ENCODE results near the gene PCDHGA11.
A peak's percentile ranks its signal among the peaks of the same experiment; 100 is the strongest.

Gene PCDHGA11

DNA sequence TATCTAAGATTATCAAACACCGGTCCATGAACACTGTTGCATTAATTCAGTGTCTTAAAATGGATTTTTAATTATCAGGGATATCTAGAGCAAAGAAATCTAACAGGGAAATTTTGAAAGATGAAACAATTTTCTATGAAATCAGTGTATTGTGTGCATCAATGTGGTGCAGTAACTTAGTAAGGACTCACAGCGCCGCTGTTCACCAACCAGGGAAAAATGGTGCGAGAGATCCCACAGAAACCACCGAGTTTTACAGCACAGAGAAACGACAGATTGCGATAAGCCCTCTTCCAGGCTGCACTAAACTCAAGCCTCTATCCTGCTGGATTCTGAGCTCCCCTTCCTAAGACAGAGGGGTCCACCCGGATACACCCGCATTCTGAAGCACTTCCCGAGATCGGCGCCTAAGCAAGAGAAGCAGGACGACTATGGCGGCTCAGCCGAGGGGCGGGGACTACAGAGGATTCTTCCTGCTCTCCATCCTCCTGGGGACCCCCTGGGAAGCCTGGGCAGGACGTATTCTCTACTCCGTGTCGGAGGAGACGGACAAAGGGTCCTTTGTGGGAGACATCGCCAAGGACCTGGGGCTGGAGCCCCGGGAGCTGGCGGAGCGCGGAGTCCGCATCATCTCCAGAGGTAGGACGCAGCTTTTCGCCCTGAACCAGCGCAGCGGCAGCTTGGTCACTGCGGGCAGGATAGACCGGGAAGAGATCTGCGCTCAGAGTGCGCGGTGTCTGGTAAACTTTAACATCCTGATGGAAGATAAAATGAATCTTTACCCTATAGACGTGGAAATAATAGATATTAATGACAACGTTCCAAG is 38.2 kb upstream of the PCDHGA11 start, which contains the start of gene PCDHGA7:
Gene PCDHGA7, plus strand, starts transcription at position 274 of the 826 bp plus-strand sequence. Its CDS starts 158 bp downstream, at position 432.
- DNase-seq (ENCODE audit: low read depth in 2 of 2), result peak; percentile 48 to 64
- TF ChIP-seq CTCF (IDR thresholded peaks at IDR 0.05; ENCODE audit: low read depth, low read length), result peak; percentile 61

GRCh38 chr5:141383345-141383744 is 37.5 kb upstream of the PCDHGA11 start:
- peak overlapping the region; percentile 47 to 62 for H3K4me3 ChIP-seq (replicated peaks in 1 of 2; ENCODE audit: low read depth in 2 of 2, low read length in 2 of 2)
- no peak for TF ChIP-seq CTCF (IDR thresholded peaks at IDR 0.05; ENCODE audit: low read depth, low read length)
- no peak for DNase-seq (ENCODE audit: low read depth in 2 of 2)

More for the DNA sequence above, 38.2 kb upstream of the PCDHGA11 start, which contains the start of gene PCDHGA7:
- peak within 1 kb of the TSS; percentile 47 to 62 for H3K4me3 ChIP-seq (replicated peaks in 1 of 2; ENCODE audit: low read depth in 2 of 2, low read length in 2 of 2)

DNA sequence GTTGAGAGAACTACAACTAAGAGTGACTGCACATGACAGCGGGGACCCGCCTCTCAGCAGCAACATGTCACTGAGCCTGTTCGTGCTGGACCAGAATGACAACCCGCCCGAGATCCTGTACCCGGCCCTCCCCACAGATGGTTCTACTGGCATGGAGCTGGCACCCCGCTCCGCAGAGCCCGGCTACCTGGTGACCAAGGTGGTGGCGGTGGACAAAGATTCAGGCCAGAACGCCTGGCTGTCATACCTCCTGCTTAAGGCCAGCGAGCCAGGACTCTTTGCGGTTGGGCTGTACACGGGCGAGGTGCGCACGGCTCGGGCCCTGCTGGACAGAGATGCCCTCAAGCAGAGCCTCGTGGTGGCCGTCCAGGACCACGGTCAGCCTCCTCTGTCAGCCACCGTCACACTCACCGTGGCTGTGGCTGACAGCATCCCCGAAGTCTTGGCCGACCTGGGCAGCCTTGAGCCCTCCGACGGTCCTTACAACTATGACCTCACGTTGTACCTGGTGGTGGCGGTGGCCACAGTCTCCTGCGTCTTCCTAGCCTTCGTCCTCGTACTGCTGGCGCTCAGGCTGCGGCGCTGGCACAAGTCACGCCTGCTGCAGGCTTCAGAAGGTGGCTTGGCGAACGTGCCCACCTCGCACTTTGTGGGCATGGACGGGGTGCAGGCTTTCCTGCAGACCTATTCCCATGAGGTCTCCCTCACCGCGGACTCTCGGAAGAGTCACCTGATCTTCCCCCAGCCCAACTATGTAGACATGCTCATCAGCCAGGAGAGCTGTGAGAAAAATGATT is 36.2 kb upstream of the PCDHGA11 start:
- TF ChIP-seq CTCF (IDR thresholded peaks at IDR 0.05; ENCODE audit: low read depth, low read length), result no peak
- no peak overlapping the region for H3K4me3 ChIP-seq (replicated peaks in 1 of 2; ENCODE audit: low read depth in 2 of 2, low read length in 2 of 2)
- no peak for DNase-seq (ENCODE audit: low read depth in 2 of 2)

DNA sequence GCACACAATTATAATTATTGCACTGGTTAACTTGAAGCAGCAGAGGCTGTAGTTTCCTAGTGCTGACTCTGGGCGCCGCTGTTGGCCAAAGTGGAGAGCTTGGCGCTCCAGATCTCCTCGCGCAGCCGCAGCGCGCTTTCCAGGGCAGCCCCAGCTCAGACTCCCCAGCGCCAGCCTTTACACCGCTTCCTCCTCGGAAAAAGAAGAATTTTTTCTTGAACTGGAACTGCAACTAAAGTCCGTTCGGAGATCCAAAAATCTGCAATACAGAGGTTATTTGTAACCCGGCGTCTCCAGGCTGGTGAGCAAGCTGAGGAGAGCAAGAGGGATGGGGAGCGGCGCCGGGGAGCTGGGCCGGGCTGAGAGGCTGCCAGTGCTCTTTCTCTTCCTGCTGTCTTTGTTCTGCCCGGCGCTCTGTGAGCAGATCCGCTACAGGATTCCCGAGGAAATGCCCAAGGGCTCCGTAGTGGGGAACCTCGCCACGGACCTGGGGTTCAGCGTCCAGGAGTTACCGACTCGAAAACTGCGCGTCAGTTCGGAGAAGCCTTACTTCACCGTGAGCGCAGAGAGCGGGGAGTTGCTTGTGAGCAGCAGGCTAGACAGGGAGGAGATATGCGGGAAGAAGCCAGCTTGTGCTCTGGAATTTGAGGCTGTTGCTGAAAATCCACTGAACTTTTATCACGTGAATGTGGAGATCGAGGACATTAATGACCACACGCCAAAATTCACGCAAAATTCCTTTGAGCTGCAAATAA is 33.1 kb upstream of the PCDHGA11 start, which contains the start of gene PCDHGB4:
Gene PCDHGB4, plus strand, starts transcription at position 142 of the 755 bp plus-strand sequence. Its CDS starts 187 bp downstream, at position 329.
- DNase-seq (ENCODE audit: low read depth in 2 of 2), result peak; percentile 52 to 69
- peak; percentile 62 for TF ChIP-seq CTCF (IDR thresholded peaks at IDR 0.05; ENCODE audit: low read depth, low read length)
- peak within 1 kb of the TSS; percentile 16 to 42 for H3K4me3 ChIP-seq (replicated peaks in 1 of 2; ENCODE audit: low read depth in 2 of 2, low read length in 2 of 2)

DNA sequence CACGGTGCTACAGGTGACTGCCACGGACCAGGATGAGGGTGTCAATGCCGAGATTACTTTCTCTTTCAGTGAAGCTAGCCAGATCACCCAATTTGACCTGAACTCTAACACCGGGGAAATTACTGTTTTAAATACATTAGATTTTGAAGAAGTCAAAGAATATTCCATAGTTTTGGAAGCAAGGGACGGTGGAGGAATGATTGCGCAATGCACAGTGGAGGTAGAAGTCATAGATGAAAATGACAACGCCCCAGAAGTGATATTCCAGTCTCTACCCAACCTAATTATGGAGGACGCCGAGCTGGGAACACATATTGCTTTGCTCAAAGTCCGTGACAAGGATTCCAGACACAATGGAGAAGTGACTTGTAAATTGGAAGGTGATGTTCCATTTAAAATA is 32.2 kb upstream of the PCDHGA11 start:
- H3K4me3 ChIP-seq (replicated peaks in 1 of 2; ENCODE audit: low read depth in 2 of 2, low read length in 2 of 2), result no peak overlapping the region
- TF ChIP-seq CTCF (IDR thresholded peaks at IDR 0.05; ENCODE audit: low read depth, low read length), result no peak
- DNase-seq (ENCODE audit: low read depth in 2 of 2), result no peak

Data from cardiac fibroblast (primary cell).